OCI-LY1 (cell line): ENCODE results near the gene RFK.

ENCODE experiments used
- CTCF ChIP-seq: fragments of 200-600 bp; sonication (generic), shearing (Covaris generic); IDR thresholded peaks from 2 replicates; pipeline ENCODE4 v1.5.1; 2017; ENCODE audit warnings: mild to moderate bottlenecking, antibody characterized with exemption, low read length, moderate library complexity, mixed read lengths
- EZH2 ChIP-seq: fragments of 200-600 bp; sonication (generic), shearing (Covaris generic); IDR thresholded peaks from 2 replicates; pipeline ENCODE4 v1.8.0; 2017; ENCODE audit warnings: borderline replicate concordance, mixed run types, mild to moderate bottlenecking, antibody characterized with exemption, low read length, moderate library complexity, mixed read lengths

DNA sequence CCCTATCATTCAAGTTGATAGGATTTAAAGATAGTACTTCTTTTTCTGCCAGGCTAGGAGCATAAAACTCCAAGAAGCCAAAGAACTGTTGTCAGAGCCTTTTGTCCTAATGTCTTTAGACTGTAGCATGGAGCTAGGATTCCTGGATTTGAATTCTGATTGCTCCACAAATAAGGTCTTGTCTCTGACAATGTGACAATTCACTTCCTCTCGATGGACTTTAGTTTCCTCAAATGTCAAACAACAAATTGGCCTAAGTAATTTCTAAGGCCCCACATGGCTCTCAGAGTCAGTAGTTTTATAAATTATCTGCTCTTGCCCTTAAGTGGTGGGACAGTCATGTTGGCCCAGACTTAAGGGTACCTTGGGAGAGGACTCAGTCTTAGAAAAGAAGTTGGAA is 36.7 kb downstream of the RFK start:
- TF ChIP-seq EZH2 (no peak), CTCF (no peak)
